Measurements from ENCODE around the gene RPTN.

The RPTN gene

DNA sequence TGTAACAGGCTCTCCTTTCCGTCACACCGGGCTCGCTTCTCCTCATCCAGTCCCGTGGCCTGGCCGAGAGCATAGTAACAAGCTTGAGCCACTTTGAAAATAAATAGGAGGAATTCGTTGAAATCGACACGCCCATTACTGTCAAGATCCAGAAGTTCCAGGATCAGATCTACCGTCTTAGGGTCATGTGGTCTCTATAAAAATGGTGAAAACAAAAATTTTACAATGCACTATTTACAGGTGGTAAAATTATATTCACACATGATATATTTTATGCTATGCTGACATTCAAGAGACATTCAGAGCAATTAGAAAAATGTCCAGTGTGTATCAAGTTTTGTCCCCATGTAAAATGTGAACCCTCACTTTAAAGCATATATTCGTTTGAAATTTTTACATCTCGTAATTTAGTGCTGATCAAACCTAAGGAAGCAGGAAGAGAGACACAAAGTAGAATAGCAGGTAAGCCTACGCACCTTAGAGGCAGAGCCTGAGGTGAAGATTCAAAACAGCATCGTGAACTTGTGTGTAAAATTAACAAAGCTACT is 46.1 kb downstream of the RPTN start:
- intact Hi-C loops (cut with DNase I): no loop called here
- DNase-seq: no peak

DNA sequence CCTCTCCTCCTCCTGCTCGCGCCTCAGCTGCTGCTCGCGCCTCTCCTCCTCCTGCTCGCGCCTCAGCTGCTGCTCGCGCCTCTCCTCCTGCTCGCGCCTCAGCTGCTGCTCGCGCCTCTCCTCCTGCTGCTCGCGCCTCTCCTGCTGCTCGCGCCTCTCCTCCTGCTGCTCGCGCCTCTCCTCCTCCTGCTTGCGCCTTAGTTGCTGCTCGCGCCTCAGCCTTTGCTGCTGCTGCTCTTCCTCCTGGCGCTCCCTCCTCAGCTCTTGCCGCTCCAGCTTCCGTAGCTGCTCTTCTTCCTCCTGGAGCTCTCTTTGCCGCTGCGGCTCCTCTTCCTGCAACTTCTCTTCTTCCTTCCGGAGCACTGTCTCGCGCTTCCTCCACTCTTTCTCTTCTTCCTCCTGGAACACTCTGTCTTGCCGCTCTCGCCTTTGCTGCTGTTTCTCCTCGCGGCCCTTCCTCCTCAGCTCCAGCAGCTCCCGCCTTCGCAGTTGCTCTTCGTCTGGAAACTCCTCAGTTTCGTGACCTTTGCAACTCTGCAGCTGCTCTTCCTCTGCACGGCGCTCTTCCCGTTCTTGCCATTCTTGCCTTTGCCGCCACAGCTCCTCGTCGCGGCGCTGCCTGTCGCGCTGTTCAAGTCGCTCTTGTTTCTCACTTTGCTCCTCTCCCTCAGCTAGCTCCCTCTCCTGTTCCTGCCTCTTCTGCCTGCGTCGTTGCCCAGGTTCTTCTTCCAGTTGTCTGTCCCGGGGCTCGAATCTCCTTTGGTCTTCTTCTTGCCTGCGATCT is 46.7 kb downstream of the RPTN start:
- DNase-seq: peak in 4 of 10 donors; percentile 40 to 86 (median 80)
- intact Hi-C loops (cut with DNase I): no loop called here

DNA sequence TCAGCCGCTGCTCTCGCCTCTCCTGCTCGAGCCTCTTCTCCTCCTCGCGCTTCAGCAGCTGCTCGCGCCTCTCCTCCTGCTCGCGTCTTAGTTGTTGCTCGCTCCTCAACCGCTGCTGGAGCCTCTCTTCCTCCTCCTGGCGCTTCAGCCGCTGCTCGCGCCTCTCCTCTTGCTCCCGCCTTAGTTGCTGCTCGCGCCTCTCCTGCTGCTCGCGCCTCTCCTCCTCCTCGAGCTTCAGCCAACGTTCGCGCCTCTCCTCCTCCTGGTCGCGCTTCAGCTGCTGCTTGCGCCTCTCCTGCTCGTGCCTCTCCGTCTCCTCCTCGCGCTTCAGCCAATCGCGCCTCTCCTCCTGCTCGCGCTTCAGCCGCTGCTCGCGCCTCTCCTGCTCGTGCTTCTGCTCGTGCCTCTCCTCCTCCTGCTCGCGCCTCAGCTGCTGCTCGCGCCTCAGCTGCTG is 47.5 kb downstream of the RPTN start:
- peak in 6 of 10 donors; percentile 31 to 91 (median 66) for DNase-seq
- intact Hi-C loops (cut with DNase I): no loop called here

DNA sequence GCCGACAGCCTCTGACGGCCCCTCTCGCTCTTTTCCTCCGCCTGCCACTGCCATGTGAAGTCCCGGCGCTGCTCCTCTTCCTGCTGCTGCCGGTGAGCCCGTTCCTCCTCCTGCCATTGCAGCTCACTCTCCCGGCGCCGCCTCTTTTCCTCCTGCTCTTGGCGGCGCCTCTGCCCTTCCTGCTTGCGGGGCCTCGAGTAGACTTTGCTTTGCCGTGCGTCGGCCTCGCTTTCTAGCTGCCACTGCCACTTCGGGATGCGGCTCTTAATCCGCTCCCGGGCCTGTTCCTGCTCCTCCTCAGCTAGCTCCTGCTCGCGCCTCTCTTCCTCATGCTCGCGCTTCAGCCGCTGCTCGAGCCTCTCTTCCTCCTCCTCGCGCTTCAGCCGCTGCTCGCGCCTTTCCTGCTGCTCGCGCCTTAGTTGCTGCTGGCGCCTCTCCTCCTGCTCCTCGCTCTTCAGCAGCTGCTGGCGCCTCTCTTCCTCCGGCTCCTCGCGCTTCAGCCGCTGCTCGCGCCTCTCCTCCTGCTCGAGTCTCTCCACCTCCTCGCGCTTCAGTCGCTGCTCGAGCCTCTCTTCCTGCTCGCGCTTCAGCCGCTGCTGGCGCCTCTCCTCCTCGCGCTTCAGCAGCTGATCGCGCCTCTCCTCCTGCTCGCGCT is 48.0 kb downstream of the RPTN start:
- DNase-seq: peak in 4 of 10 donors; percentile 37 to 84 (median 82)

DNA sequence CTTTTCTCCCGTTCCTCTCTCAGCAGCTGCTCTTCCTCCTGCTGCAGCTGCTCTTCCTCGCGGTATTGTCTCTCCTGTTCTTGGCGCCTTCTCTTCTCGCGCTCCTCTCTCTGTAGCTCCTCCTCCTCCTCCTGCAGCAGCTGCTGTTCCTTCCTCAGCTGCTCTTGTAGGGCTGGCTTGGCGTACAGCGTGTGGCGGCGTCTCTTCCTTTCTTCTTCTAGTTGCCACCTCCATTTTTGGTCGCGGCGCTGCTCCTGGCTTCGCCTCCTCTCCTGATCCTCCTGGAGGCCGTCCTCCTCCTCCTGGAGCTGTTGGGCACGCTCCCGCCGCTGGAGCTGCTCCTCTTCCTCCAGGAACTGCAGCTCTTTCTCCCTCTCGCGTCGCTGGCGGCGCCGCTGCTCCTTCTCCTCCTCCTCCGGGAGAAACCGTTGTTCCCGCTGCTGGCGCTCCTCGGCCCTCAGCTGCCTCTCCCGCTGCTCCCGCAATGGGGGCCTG is 48.6 kb downstream of the RPTN start:
- intact Hi-C loops (cut with DNase I): no loop called here
- DNase-seq: peak in 6 of 10 donors; percentile 27 to 90 (median 56)

More for the DNA sequence above, 48.0 kb downstream of the RPTN start:
- intact Hi-C loops (cut with DNase I): no loop called here

DNA sequence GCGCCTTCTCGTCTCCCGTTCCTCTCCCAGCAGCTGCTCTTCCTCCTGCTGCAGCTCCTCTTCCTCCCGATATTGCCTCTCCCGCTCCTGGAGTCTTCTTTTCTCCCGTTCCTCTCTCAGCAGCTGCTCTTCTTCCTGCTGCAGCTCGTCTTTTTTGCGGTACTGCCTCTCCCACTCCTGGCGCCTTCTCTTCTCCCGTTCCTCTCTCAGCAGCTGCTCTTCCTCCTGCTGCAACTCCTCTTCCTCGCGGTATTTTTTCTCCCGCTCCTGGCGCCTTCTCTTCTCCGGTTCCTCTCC is 49.1 kb downstream of the RPTN start:
- no peak for DNase-seq
- intact Hi-C loops (cut with DNase I): no loop called here

DNA sequence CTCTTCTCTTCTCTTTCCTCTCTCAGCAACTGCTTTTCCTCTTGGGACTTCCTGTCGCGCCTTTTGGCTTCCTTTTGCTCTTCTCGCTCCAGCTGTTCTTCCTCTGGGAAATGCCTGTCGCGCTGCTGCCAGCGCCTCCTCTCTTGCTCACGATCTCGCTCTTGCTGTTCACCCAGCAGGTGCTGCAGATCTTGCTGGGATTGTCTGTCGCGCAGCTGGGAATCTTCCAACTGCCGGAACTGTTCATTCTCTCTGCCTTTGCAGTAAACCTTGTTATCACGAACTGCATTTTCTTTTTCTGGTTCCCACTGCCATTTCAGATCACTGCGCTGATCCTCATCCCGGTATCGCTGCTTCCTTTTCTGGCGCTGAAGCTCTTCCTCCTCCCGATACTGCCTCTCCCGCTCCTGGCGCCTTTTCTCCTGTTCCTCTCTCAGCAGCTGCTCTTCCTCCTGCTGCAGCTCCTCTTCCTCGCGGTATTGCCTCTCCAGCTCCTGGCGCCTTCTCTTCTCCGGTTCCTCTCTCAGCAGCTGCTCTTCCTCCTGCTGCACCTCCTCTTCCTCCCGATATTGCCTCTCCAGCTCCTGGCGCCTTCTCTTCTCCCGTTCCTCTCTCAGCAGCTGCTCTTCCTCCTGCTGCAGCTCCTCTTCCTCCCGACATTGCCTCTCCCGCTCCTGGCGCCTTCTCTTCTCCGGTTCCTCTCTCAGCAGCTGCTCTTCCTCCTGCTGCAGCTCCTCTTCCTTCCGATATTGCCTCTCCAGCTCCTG is 49.6 kb downstream of the RPTN start:
- peak in 1 of 10 donors; percentile 45 for DNase-seq
- intact Hi-C loops (cut with DNase I): no loop called here

DNA sequence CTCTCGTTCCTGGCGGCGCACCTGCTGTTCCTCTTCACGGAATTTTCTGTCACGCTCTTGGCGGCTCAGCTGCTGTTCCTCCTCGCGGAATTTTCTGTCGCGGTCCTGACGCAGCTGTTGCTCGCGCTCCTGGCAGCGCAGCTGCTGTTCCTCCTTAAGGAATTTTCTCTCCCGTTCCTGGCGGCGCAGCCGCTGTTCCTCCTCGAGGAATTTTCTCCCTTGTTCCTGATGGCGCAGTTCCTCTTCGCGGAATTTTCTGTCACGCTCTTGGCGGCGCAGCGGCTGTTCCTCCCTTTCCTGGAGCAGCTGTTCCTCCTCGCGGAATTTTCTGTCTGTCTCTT is 50.2 kb downstream of the RPTN start:
- DNase-seq: peak in 1 of 10 donors; percentile 60
- intact Hi-C loops (cut with DNase I): no loop called here

DNA sequence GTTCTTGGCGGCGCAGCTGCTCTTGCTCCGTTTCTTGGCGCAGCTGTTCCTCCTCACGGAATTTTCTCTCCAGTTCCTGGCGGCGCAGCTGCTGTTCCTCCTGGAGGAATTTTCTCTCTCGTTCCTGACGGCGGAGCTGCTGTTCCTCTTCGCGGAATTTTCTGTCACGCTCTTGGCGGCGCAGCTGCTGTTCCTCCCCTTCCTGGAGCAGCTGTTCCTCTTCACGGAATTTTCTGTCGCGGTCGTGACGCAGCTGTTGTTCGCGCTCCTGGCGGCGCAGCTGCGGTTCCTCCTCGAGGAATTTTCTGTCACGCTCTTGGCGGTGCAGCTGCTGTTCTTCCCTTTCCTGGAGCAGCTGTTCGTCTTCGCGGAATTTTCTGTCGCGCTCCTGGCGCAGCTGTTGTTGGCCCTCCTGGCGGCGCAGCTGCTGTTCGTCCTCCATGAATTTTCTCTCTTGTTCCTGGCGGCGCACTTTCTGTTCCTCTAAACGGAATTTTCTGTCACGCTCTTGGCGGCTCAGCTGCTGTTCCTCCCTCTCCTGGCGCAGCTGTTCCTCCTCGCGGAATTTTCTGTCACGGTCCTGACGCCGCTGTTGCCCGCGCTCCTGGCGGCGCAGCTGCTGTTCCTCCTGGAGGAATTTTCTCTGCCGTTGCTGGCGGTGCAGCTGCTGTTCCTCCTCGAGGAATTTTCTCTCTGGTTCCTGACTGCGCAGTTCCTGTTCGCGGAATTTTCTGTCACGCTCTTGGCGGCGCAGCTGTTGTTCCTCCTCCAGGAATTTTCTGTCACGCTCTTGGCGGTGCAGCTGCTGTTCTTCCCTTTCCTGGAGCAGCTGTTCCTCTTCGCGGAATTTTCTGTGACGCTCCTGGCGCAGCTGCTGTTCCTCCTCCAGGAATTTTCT is 50.8 kb downstream of the RPTN start:
- peak in 1 of 10 donors; percentile 62 for DNase-seq

DNA sequence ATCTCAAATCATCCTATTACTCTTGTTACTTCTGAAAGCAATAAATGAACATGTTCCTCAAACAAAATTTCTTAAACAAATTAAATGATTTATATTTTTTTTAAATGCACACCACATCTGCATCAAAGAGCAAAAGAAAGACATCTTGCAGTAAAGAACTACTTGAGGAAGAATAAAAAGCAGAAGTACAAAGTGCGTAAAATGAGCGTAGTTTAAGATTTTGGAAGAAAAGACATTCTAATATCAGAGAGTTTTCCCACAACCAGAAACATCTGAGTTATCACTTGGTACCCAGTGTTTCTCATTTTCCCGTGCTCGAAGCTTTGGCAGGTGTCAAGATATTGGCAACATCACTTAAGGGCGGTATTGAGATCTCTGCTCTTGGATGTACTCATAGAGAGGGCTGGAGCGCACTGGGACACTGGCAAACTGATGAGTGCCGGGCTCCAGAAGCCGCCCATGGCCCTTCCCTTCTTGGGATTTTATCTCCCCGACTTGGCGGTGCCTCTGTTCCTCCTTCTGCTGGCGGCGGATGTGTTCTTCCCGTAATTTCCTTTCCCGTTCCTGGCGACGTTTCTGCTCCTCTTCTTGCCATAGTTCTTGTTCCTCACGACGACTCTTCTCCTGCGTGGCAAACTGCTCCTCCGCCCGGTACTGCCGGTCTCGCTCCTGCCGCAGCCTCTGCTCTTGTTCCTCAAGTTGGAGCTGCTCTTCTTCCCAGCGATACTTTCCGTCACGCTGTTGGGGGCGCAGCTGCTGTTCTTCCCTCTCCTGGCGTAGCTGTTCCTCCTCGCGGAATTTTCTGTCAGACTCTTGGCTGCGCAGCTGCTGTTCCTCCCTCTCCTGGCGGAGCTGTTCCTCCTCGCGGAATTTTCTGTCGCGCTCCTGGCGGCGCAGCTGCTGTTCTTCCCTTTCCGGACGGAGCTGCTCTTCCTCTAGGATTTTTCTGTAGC is 51.7 kb downstream of the RPTN start:
- intact Hi-C loops (cut with DNase I): no loop called here
- peak in 2 of 10 donors; percentile 52 to 57 for DNase-seq

More for the DNA sequence above, 50.8 kb downstream of the RPTN start:
- intact Hi-C loops (cut with DNase I): no loop called here

DNA sequence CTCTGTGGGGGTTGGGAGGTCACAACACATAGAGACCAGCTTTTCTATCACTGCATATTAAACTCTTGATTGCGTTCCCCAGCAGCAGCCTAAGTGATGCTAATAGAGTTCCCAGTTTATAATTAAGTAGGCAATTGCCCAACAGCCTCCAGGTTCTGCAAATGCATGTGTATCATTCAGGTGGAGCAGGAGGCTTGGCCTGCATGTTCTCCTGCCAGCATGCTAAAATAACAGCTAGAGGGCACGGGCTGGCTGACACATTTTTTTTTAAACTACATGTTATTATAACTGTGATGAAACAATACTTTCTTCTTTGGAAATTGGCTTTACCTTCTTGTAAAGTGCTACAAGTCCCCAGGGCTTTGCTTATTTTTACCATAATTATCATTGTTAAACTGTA is 54.2 kb downstream of the RPTN start:
- DNase-seq: no peak
- intact Hi-C loops (cut with DNase I): no loop called here

Measured in posterior cingulate gyrus (tissue), 11 donors.